B cell (primary cell): ENCODE results near the gene C19orf73. TPM values are rescaled to one million over a fixed set of nuclear protein-coding genes. Genes with fewer than 3 reads are reported as not detected.

Source experiments
- ATAC-seq: fragments of 200-7000 bp; cut with Tn5 transposase; one replicate; pipeline ENCODE4 v1.10.0; 2021; ENCODE audit warnings: low read depth, mild to moderate bottlenecking, moderate number of reproducible peaks, moderate library complexity
- CTCF ChIA-PET: fragments of 350-600 bp; sonication (Branson Sonifier 250); formaldehyde crosslinking; loops from one replicate; lab custom pipeline; 2021; ENCODE audit warnings: antibody characterized with exemption, inconsistent platforms; lab: Charles Lee
- POLR2A ChIA-PET: fragments of 350-600 bp; sonication (Branson Sonifier 250); formaldehyde crosslinking; loops from one replicate; lab custom pipeline; 2021; ENCODE audit warnings: antibody characterized with exemption; lab: Charles Lee
- DNase-seq: peaks from one replicate; pipeline ENCODE4 v3.0.0; 2013
- H2AFZ ChIP-seq: 2 replicates; pipeline ENCODE4 v1.6.1; 2012; ENCODE audit warnings: mild to moderate bottlenecking, low read depth, low read length; ENCODE audit not compliant: insufficient read depth, poor library complexity, severe bottlenecking
- H3K27ac ChIP-seq, 2 donors: 1 replicate in 1 of 2; 2 replicates in 1 of 2; pipeline ENCODE4 v1.5.1; 2012 to 2013; ENCODE audit warnings: low read length in 2 of 2, mild to moderate bottlenecking in 2 of 2, moderate library complexity in 1 of 2
- H3K27me3 ChIP-seq, 4 experiments: fragments of 200-600 bp in 1 of 4; sonication (generic) in 1 of 4; replicated peaks in 1 of 4; 1 replicate in 2 of 4; 2 replicates in 2 of 4; pipeline versions ENCODE4 v1.6.1 to v1.7.0; 2013 to 2016; ENCODE audit warnings: low read length in 3 of 4, mild to moderate bottlenecking in 2 of 4, mixed read lengths in 1 of 4, moderate library complexity in 1 of 4; ENCODE audit not compliant: insufficient read depth in 4 of 4, control insufficient read depth in 3 of 4; ENCODE audit errors: control extremely low read depth in 1 of 4
- H3K36me3 ChIP-seq, 2 experiments: replicated peaks in 1 of 2; 1 replicate in 1 of 2; 2 replicates in 1 of 2; pipeline versions ENCODE4 v1.6.1 to v1.7.1; 2013; ENCODE audit warnings: low read length in 1 of 2; ENCODE audit not compliant: insufficient read depth in 2 of 2, control insufficient read depth in 1 of 2; ENCODE audit errors: control extremely low read depth in 1 of 2, extremely low read depth in 1 of 2
- H3K4me1 ChIP-seq, 2 donors: fragments of 200-600 bp in 1 of 2; sonication (generic) in 1 of 2; 1 replicate in 1 of 2; 2 replicates in 1 of 2; pipeline versions ENCODE4 v1.5.1 to v1.6.1; 2013 to 2017; ENCODE audit warnings: low read length in 2 of 2; ENCODE audit not compliant: control insufficient read depth in 2 of 2, insufficient read depth in 2 of 2
- H3K4me2 ChIP-seq: replicated peaks from 2 replicates; pipeline ENCODE3; 2012; ENCODE audit warnings: mild to moderate bottlenecking, low read depth, low read length; ENCODE audit not compliant: poor library complexity, severe bottlenecking
- H3K4me3 ChIP-seq, 5 experiments: fragments of 200-600 bp in 1 of 5; sonication (generic) in 1 of 5; 1 replicate in 3 of 5; 2 replicates in 2 of 5; pipeline versions ENCODE4 v1.5.1 to v1.7.0; 2011 to 2016; ENCODE audit warnings: low read length in 4 of 5, mild to moderate bottlenecking in 4 of 5, low read depth in 2 of 5, control low read depth in 1 of 5, moderate library complexity in 1 of 5; ENCODE audit not compliant: insufficient read depth in 1 of 5; ENCODE audit errors: control extremely low read depth in 1 of 5, extremely low read depth in 1 of 5
- H3K79me2 ChIP-seq: fragments of 200-600 bp; sonication (generic); one replicate; pipeline ENCODE4 v1.6.0; 2016; ENCODE audit warnings: low read length; ENCODE audit not compliant: control insufficient read depth, insufficient read depth
- H3K9ac ChIP-seq: fragments of 200-600 bp; sonication (generic); 2 replicates; pipeline ENCODE4 v1.6.1; 2017; ENCODE audit warnings: mild to moderate bottlenecking, low read length, moderate library complexity
- H3K9me3 ChIP-seq, 3 donors: one replicate each; pipeline versions ENCODE4 v1.6.1 to v1.7.1; 2013; ENCODE audit warnings: low read length in 2 of 3; ENCODE audit not compliant: control insufficient read depth in 2 of 3, insufficient read depth in 1 of 3; ENCODE audit errors: control extremely low read depth in 1 of 3
- H4K20me1 ChIP-seq: 2 replicates; pipeline ENCODE4 v1.6.0; 2012; ENCODE audit warnings: mild to moderate bottlenecking, low read length; ENCODE audit not compliant: insufficient read depth, control insufficient read depth, poor library complexity, severe bottlenecking
- H3K27ac Mint-ChIP-seq: one replicate; pipeline ENCODE4 v1.8.0; 2021; ENCODE audit warnings: mixed read lengths
- H3K27me3 Mint-ChIP-seq: one replicate; pipeline ENCODE4 v1.8.0; 2021; ENCODE audit warnings: mixed read lengths
- H3K4me1 Mint-ChIP-seq: one replicate; pipeline ENCODE4 v1.8.0; 2021; ENCODE audit warnings: mixed read lengths
- H3K4me3 Mint-ChIP-seq: one replicate; pipeline ENCODE4 v1.8.0; 2021; ENCODE audit warnings: mixed read lengths
- H3K9me3 Mint-ChIP-seq: one replicate; pipeline ENCODE4 v1.8.0; 2022; ENCODE audit warnings: mixed read lengths; ENCODE audit not compliant: insufficient read depth
- EZH2 ChIP-seq: IDR thresholded peaks from 2 replicates; pipeline ENCODE4 v1.6.1; 2012; ENCODE audit warnings: borderline replicate concordance, low read depth, mild to moderate bottlenecking, moderate library complexity, low read length; ENCODE audit not compliant: insufficient read depth, poor library complexity, severe bottlenecking
- WGBS: methylation state at CpG from one replicate; pipeline ENCODE4 v1.1.5; 2013; ENCODE audit warnings: missing lambda C conversion rate; ENCODE audit not compliant: insufficient coverage; 5-methylcytosine and 5-hydroxymethylcytosine counted together
- intact Hi-C: fragments of 100-400 bp; cut with micrococcal nuclease; formaldehyde crosslinking; loops from one replicate; pipeline ENCODE4 v1.10.0; 2022
- polyA plus RNA-seq: library from polyadenylated mRNA; depleted of rRNA; stranded (reverse); fragments of >200 nt; gene quantifications from 2 replicates; pipeline ENCODE4 v1.2.3, GENCODE V29; 2012
- total RNA-seq, 2 donors: library from RNA; stranded (reverse); fragments of 120-200 nt in 1 of 2; gene quantifications; 1 replicate in 1 of 2; 2 replicates in 1 of 2; pipeline versions ENCODE4 v1.2.3 to v1.2.4, GENCODE V29; 2013 to 2022
- TF ChIP-seq, protein P1 (sequence below): fragments of 200-600 bp; IDR thresholded peaks from one replicate; pipeline ENCODE4 v1.8.0; 2022; ENCODE audit warnings: antibody characterized with exemption, mild to moderate bottlenecking

Gene C19orf73
- total and polyA plus RNA-seq, 2 donors (not counting 1 experiment from before 2014, with no cell fraction given), result 3.9 to 8.2 TPM

- peak; percentile 25 for DNase-seq
- WGBS, result no CpG with 5 or more reads among the region's 1 CpG
- no peak overlapping the region for H3K27ac ChIP-seq
- H2AFZ ChIP-seq, result no peak overlapping the region
- H3K79me2 ChIP-seq, result no peaks in the 10 kb centered on the region
- peaks cover 0 to 11% (median 2%) of the 10 kb centered on the region in 4 experiments for H3K27me3 ChIP-seq
- intact Hi-C loops, result loop anchor here (5.0 to 10.0 kb wide), 4 partner anchors 122 to 701 kb away; partner anchors contain the start of genes DBP, GYS1, MED25 and PRMT1
- ChIA-PET POLR2A (no interaction called here), CTCF (interaction anchor here (0.7 to 5.6 kb wide), 2 partner anchors 11 to 19 kb away, joined by 3 to 33 read pairs; no protein-coding TSS in a partner anchor)
- no peaks in the 10 kb centered on the region for H3K9me3 ChIP-seq
- H3K4me1 Mint-ChIP-seq, result peaks cover 50% of the 10 kb centered on the region
- H4K20me1 ChIP-seq, result no peaks in the 10 kb centered on the region
- H3K4me2 ChIP-seq, result no peak overlapping the region
- H3K9ac ChIP-seq, result no peak overlapping the region
- TF ChIP-seq, protein P1, sequence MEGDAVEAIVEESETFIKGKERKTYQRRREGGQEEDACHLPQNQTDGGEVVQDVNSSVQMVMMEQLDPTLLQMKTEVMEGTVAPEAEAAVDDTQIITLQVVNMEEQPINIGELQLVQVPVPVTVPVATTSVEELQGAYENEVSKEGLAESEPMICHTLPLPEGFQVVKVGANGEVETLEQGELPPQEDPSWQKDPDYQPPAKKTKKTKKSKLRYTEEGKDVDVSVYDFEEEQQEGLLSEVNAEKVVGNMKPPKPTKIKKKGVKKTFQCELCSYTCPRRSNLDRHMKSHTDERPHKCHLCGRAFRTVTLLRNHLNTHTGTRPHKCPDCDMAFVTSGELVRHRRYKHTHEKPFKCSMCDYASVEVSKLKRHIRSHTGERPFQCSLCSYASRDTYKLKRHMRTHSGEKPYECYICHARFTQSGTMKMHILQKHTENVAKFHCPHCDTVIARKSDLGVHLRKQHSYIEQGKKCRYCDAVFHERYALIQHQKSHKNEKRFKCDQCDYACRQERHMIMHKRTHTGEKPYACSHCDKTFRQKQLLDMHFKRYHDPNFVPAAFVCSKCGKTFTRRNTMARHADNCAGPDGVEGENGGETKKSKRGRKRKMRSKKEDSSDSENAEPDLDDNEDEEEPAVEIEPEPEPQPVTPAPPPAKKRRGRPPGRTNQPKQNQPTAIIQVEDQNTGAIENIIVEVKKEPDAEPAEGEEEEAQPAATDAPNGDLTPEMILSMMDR, result no peak
- no peak for TF ChIP-seq EZH2
- peaks cover 25 to 40% of the 10 kb centered on the region in 2 donors for H3K4me1 ChIP-seq
- peaks cover 6% of the 10 kb centered on the region for H3K27me3 Mint-ChIP-seq
- no peak for ATAC-seq
- H3K27ac Mint-ChIP-seq, result peak overlapping the region; percentile 46
- no peak overlapping the region for H3K4me3 ChIP-seq
- H3K9me3 Mint-ChIP-seq, result no peaks in the 10 kb centered on the region
- peak overlapping the region; percentile 90 for H3K4me3 Mint-ChIP-seq
- no peaks in the 10 kb centered on the region for H3K36me3 ChIP-seq
These were observed 2.4 kb downstream of the C19orf73 start for GRCh38 chr19:49116544-49116943.

GRCh38 chr19:49114630-49115363, 4.1 kb downstream of the C19orf73 start:
- CTCF ChIA-PET, result interaction anchor here (0.6 to 5.6 kb wide), 19 partner anchors 9 to 550 kb away, joined by 3 to 33 read pairs (median 4); partner anchors contain the start of genes GYS1, NOSIP and RUVBL2
- H3K4me3 Mint-ChIP-seq, result peak overlapping the region; percentile 74
- intact Hi-C loops, result loop anchor here (1.0 to 10.0 kb wide), 8 partner anchors 14 to 703 kb away; partner anchors contain the start of genes DBP, GYS1, MED25 and PRMT1
- Histone ChIP-seq H3K4me3 (peak overlapping the region in 4 of 5 experiments; percentile 59 to 78 (median 68)), H4K20me1 (no peaks in the 10 kb centered on the region), H3K27me3 (peaks cover 0 to 3% (median 1%) of the 10 kb centered on the region in 4 experiments), H3K36me3 (no peaks in the 10 kb centered on the region), H3K4me1 (peaks cover 16 to 34% of the 10 kb centered on the region in 2 donors), H3K9ac (peak overlapping the region; percentile 71), H3K4me2 (peak overlapping the region; percentile 98), H3K79me2 (no peaks in the 10 kb centered on the region), H2AFZ (peak overlapping the region; percentile 82), H3K27ac (no peak overlapping the region), H3K9me3 (no peaks in the 10 kb centered on the region)
- WGBS, result 15% methylated on average over 61 of the region's 68 CpGs
- peaks cover 43% of the 10 kb centered on the region for H3K4me1 Mint-ChIP-seq
- POLR2A ChIA-PET, result interaction anchor here (0.5 to 1.3 kb wide), 3 partner anchors 13 to 331 kb away, joined by 4 to 7 read pairs (median 4); a partner anchor contains a TSS
- DNase-seq (no peak), ATAC-seq (no peak)
- H3K27ac Mint-ChIP-seq, result no peak overlapping the region
- no peaks in the 10 kb centered on the region for H3K9me3 Mint-ChIP-seq
- H3K27me3 Mint-ChIP-seq, result no peaks in the 10 kb centered on the region
- TF ChIP-seq, protein P1, result no peak
